H1 (cell line): ENCODE measurements around the gene FAR2.

ENCODE experiments used
- EGR1 ChIP-seq: IDR thresholded peaks from 2 replicates; pipeline ENCODE4 v1.6.1; 2011; ENCODE audit warnings: low read depth, low read length, borderline replicate concordance
- EZH2 ChIP-seq: fragments of 200-600 bp; sonication (generic); IDR thresholded peaks from 2 replicates; pipeline ENCODE4 v1.7.1; 2012; ENCODE audit warnings: low read depth, mild to moderate bottlenecking, moderate library complexity, low read length, inconsistent platforms; ENCODE audit not compliant: severe bottlenecking
- JUND ChIP-seq: IDR thresholded peaks from 2 replicates; pipeline ENCODE4 v1.6.1; 2011; ENCODE audit warnings: mild to moderate bottlenecking, improper control_type of control experiment, low read length
- NRF1 ChIP-seq: IDR thresholded peaks from 2 replicates; pipeline ENCODE4 v1.6.1; 2011; ENCODE audit warnings: mild to moderate bottlenecking, low read depth, low read length, improper control_type of control experiment
- POLR2A ChIP-seq, 2 experiments: IDR thresholded peaks; 1 replicate in 1 of 2; 2 replicates in 1 of 2; pipeline ENCODE4 v1.6.1; 2011; ENCODE audit warnings: low read depth in 2 of 2, low read length in 2 of 2, mild to moderate bottlenecking in 2 of 2; ENCODE audit errors: control extremely low read depth in 1 of 2
- RAD21 ChIP-seq, 2 experiments: IDR thresholded peaks in 1 of 2; conservative IDR thresholded peaks in 1 of 2; 2 replicates each; pipeline ENCODE4 v1.6.1; 2011; ENCODE audit warnings: low read depth in 2 of 2, low read length in 2 of 2, improper control_type of control experiment in 1 of 2, inconsistent platforms in 1 of 2, mild to moderate bottlenecking in 1 of 2, moderate library complexity in 1 of 2
- SRF ChIP-seq: IDR thresholded peaks from 2 replicates; pipeline ENCODE4 v1.6.1; 2011; ENCODE audit warnings: mild to moderate bottlenecking, low read depth, low read length, moderate library complexity
- TCF12 ChIP-seq: IDR thresholded peaks from 2 replicates; pipeline ENCODE4 v1.6.1; 2011; ENCODE audit warnings: low read depth, mild to moderate bottlenecking, low read length
- YY1 ChIP-seq: IDR thresholded peaks from 2 replicates; pipeline ENCODE4 v1.6.1; 2011; ENCODE audit warnings: low read depth, mild to moderate bottlenecking, low read length
- ZNF274 ChIP-seq: IDR thresholded peaks from 2 replicates; pipeline ENCODE4 v1.7.0; 2012; ENCODE audit warnings: low read length, borderline replicate concordance; ENCODE audit errors: extremely low read depth
- TF ChIP-seq, protein P1 (sequence below): IDR thresholded peaks from 2 replicates; pipeline ENCODE4 v1.6.1; 2012; ENCODE audit warnings: inconsistent platforms
- TF ChIP-seq, protein P2 (sequence below), 3 experiments: IDR thresholded peaks; 1 replicate in 2 of 3; 2 replicates in 1 of 3; pipeline versions ENCODE4 v1.5.1 to v1.6.1; 2011; ENCODE audit warnings: low read length in 3 of 3, mild to moderate bottlenecking in 3 of 3, inconsistent platforms in 2 of 3, low read depth in 1 of 3, moderate library complexity in 1 of 3; ENCODE audit not compliant: insufficient read depth in 1 of 3; ENCODE audit errors: control extremely low read depth in 1 of 3
- TF ChIP-seq, protein P3 (sequence below): IDR thresholded peaks from 2 replicates; pipeline ENCODE4 v1.6.1; 2012; ENCODE audit warnings: inconsistent platforms
- TF ChIP-seq, protein P4 (sequence below): IDR thresholded peaks from 2 replicates; pipeline ENCODE4 v1.6.1; 2011; ENCODE audit warnings: low read length, improper control_type of control experiment

DNA sequence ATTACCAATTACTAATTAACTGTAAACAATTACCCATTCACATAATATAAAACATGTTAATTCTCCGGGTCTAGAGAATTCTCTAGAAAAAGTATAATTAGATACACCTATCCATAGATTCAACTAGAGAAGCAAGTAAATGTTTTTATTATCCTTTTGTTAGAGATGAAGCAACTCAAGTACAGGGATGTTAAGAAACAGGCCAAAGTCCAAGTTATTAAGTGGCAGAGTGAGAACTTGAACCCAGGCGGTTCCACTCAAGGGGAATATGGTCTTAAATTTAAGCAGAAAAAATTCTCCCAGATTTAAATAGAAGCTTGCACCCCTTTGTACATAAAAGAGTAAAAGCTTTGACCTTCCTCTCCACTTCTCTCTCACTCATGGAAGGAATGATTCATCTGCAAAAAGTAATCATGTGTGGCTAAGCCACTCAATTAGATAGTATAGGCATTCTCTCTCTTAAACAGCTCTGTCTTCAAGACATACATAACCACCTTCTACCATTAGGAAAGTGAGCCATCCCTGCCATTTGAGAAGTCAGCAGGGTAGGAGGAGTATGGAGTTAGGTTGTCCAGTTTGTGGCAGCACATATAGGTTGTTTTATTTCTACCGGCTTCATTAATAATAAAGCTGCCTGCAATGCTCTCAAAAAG lies 197.8 kb downstream of the FAR2 start:
- TF ChIP-seq EZH2 (no peak), JUND (no peak), EGR1 (no peak), POLR2A (IDR thresholded peaks at IDR 0.05; ENCODE audit: control extremely low read depth in 1 of 2, low read depth in 2 of 2, low read length in 2 of 2) (no peak), NRF1 (no peak), YY1 (no peak), ZNF274 (no peak), SRF (no peak), RAD21 (IDR thresholded peaks at IDR 0.05 in 1 of 2, conservative IDR thresholded peaks at IDR 0.05 in 1 of 2; ENCODE audit: low read depth in 2 of 2, low read length in 2 of 2) (no peak), TCF12 (no peak)
- TF ChIP-seq, protein P1, sequence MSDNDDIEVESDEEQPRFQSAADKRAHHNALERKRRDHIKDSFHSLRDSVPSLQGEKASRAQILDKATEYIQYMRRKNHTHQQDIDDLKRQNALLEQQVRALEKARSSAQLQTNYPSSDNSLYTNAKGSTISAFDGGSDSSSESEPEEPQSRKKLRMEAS = no peak
- TF ChIP-seq, protein P2, sequence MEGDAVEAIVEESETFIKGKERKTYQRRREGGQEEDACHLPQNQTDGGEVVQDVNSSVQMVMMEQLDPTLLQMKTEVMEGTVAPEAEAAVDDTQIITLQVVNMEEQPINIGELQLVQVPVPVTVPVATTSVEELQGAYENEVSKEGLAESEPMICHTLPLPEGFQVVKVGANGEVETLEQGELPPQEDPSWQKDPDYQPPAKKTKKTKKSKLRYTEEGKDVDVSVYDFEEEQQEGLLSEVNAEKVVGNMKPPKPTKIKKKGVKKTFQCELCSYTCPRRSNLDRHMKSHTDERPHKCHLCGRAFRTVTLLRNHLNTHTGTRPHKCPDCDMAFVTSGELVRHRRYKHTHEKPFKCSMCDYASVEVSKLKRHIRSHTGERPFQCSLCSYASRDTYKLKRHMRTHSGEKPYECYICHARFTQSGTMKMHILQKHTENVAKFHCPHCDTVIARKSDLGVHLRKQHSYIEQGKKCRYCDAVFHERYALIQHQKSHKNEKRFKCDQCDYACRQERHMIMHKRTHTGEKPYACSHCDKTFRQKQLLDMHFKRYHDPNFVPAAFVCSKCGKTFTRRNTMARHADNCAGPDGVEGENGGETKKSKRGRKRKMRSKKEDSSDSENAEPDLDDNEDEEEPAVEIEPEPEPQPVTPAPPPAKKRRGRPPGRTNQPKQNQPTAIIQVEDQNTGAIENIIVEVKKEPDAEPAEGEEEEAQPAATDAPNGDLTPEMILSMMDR (IDR thresholded peaks at IDR 0.05; ENCODE audit: control extremely low read depth in 1 of 3, insufficient read depth in 1 of 3, low read depth in 1 of 3, low read length in 3 of 3) = no peak
- TF ChIP-seq, protein P3, sequence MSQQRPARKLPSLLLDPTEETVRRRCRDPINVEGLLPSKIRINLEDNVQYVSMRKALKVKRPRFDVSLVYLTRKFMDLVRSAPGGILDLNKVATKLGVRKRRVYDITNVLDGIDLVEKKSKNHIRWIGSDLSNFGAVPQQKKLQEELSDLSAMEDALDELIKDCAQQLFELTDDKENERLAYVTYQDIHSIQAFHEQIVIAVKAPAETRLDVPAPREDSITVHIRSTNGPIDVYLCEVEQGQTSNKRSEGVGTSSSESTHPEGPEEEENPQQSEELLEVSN = no peak
- TF ChIP-seq, protein P4, sequence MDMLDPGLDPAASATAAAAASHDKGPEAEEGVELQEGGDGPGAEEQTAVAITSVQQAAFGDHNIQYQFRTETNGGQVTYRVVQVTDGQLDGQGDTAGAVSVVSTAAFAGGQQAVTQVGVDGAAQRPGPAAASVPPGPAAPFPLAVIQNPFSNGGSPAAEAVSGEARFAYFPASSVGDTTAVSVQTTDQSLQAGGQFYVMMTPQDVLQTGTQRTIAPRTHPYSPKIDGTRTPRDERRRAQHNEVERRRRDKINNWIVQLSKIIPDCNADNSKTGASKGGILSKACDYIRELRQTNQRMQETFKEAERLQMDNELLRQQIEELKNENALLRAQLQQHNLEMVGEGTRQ = no peak
